ENCODE measurements around the gene CSNK1G2.

The CSNK1G2 gene

GRCh38 chr19:2022289-2022688, 81.3 kb downstream of the CSNK1G2 start:
- DNase-seq, result no peak

DNA sequence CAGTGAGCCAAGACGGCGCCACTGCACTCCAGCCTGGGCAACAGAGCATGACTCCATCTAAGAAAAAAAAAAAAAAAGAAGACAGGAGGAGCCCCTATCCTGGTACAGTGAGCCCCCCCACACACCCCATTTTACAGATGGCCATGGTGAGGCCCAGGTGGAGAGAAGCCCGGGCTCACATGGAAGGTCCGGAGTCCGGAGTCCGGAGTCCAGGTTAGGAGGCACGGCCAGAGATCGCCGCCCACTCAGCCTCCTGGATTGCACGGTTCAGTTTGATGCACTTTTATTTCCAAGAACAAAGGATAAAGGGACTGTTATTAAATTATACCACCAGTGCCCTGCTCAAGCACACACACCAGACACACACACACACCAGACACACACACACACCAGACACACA, 85.8 kb downstream of the CSNK1G2 start:
- DNase-seq, result no peak

GRCh38 chr19:2027361-2027760, 86.4 kb downstream of the CSNK1G2 start:
- no peak for DNase-seq

All from CD4-positive, alpha-beta T cell treated with Interleukin-17A for 4 hours (primary cell).